ACC112 (cell line): ENCODE data around the gene KLKB1.
"Not testable (repeated sequence)": the region's sequence is repeated elsewhere in the genome, so short reads cannot be mapped to it uniquely, and the experiment has no call there.

Source experiments
- H2AFZ ChIP-seq: fragments of 200-600 bp; sonication (generic); one replicate; pipeline ENCODE4 v1.6.0; 2017; ENCODE audit warnings: antibody characterized with exemption, low read length; ENCODE audit not compliant: unreplicated experiment
- H3K27ac ChIP-seq: fragments of 200-600 bp; sonication (generic); 2 replicates; pipeline ENCODE4 v1.5.1; 2014; ENCODE audit warnings: low read depth, mild to moderate bottlenecking, antibody characterized with exemption, low read length, moderate library complexity
- H3K27me3 ChIP-seq: fragments of 200-600 bp; sonication (generic); 2 replicates; pipeline ENCODE4 v1.6.1; 2014; ENCODE audit warnings: mild to moderate bottlenecking, antibody characterized with exemption, low read length, moderate library complexity, mixed read lengths; ENCODE audit not compliant: insufficient read depth
- H3K36me3 ChIP-seq: fragments of 200-600 bp; sonication (generic); 2 replicates; pipeline ENCODE4 v1.6.1; 2016; ENCODE audit warnings: mild to moderate bottlenecking, antibody characterized with exemption, low read length, moderate library complexity, mixed read lengths; ENCODE audit not compliant: insufficient read depth
- H3K4me1 ChIP-seq: fragments of 200-600 bp; sonication (generic); one replicate; pipeline ENCODE4 v1.6.1; 2016; ENCODE audit warnings: low read length, mixed read lengths; ENCODE audit not compliant: insufficient read depth, unreplicated experiment, control insufficient read depth
- H3K4me3 ChIP-seq: fragments of 200-600 bp; sonication (generic); 2 replicates; pipeline ENCODE4 v1.5.1; 2014; ENCODE audit warnings: mild to moderate bottlenecking, low read depth, low read length
- H3K79me2 ChIP-seq: fragments of 200-600 bp; sonication (generic); one replicate; pipeline ENCODE4 v1.6.0; 2016; ENCODE audit warnings: low read length; ENCODE audit not compliant: control insufficient read depth, unreplicated experiment, insufficient read depth

Gene KLKB1

DNA sequence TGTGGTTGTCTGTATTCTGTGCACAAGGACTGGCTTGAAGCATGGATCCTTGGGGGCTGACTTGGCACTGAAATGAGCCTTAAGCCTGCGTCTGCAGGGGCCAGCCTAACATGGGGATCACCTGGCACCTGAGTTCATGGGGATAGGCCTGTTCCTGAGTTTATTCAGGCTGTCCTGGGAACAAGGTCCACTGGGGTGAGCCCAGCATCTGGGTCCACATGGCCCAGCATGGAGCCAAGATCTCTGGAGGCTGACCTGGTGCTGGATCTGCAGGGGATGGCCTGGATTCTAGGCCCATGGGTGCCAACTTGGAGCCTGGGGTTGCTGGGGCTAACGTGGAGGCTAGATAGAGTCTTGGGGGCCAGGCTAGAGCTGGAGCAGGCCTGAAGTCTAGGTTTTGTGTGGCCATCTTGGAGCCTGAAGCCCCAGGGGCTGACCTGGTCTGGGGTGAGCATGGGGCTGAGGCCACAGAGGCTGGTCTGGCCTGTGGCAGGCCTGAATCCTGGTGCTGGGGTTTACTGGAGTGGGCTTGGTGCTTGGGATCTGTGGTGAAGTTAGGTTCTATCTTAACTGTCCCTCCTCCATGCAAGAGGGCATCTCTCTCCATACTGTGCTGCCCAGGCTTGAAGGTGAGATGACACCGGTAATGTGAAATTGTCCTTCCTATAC lies 652 bp upstream of the KLKB1 start:
- H2AFZ ChIP-seq: no peak overlapping the region
- no peaks in the 10 kb centered on the region for H3K36me3 ChIP-seq
- H3K79me2 ChIP-seq: no peaks in the 10 kb centered on the region
- peaks cover 10% of the 10 kb centered on the region for H3K4me1 ChIP-seq
- no peaks in the 10 kb centered on the region; the same call in 1 of the 2 replicates for H3K27me3 ChIP-seq
- H3K4me3 ChIP-seq: no peak overlapping the region
- no peak overlapping the region for H3K27ac ChIP-seq

- Histone ChIP-seq H3K36me3 (no peaks in the 10 kb centered on the region), H3K4me1 (peaks cover 10% of the 10 kb centered on the region), H3K27me3 (no peaks in the 10 kb centered on the region; the same call in 1 of the 2 replicates), H3K4me3 (peak overlapping the region; percentile 62), H3K27ac (no peak overlapping the region), H2AFZ (peak overlapping the region; percentile 78), H3K79me2 (no peaks in the 10 kb centered on the region)
Observed at GRCh38 chr4:186227744-186228513, 622 bp downstream of the KLKB1 start.

- Histone ChIP-seq H2AFZ (peak overlapping the region; percentile 78), H3K27ac (no peak overlapping the region), H3K27me3 (no peaks in the 10 kb centered on the region), H3K4me3 (peak overlapping the region; percentile 62), H3K36me3 (no peaks in the 10 kb centered on the region), H3K4me1 (peaks cover 10% of the 10 kb centered on the region), H3K79me2 (no peaks in the 10 kb centered on the region)
Observed at GRCh38 chr4:186228514-186228894, 1.2 kb downstream of the KLKB1 start.

DNA sequence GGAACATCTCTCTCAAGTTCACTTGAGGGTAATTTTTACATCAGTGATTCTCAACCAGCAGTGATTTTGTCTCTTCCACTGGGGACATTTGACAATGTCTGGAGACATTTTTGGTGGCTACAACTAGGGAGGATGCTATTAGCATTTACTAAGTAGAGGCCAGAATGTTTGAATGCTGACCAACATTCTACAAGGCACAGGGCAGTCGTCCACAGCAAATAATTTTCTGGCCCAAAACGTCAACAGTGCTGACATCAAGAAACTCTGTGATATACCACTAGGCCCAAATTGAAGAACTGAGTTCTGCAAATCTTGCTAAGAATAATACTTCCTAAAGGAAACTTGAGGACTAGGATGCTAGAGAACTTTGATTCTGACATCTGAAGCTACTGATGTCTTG lies 7.1 kb downstream of the KLKB1 start:
- Histone ChIP-seq H3K4me1 (no peaks in the 10 kb centered on the region), H3K4me3 (no peak overlapping the region), H2AFZ (no peak overlapping the region), H3K27ac (no peak overlapping the region), H3K36me3 (no peaks in the 10 kb centered on the region), H3K79me2 (no peaks in the 10 kb centered on the region), H3K27me3 (no peaks in the 10 kb centered on the region)

DNA sequence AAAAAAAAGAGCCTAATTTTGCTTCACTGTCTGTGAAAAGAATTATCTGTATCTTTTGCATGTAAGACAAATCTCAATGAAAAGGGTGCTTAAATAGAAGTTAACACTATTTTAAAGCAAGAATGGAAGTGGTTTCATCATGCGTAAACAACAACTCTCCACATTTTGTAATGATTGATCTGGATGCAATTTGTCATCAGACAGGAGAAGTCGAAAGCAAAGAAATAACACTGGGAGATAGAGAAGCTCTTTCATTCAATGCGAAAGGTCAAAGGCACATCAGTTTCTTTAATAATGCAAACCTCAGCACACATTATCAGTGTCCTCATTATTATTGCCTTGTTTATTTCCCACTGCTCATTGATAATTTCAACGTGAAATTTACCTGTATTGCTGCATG lies 8.8 kb downstream of the KLKB1 start:
- Histone ChIP-seq H3K4me3 (no peak overlapping the region), H3K79me2 (no peaks in the 10 kb centered on the region), H3K27ac (no peak overlapping the region), H3K4me1 (no peaks in the 10 kb centered on the region), H2AFZ (no peak overlapping the region), H3K36me3 (no peaks in the 10 kb centered on the region), H3K27me3 (no peaks in the 10 kb centered on the region)

DNA sequence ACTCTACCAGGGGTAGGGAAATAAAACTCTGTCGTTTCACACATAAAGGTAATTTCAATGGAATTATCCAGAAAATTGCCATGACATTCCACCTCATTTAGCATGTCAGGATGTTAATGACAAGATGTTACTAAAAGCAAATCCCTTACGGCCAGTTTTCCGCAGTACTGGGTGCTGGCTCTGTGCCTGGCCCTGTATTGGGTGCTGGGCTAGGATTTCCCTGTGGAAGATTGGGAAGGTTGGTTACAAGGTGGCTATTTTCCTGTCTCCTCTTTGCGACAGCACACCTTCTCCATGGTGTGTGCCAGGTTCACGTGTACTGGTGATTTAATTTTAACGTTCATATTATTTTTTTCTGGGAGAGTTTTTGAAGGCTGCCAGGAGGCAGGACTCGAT lies 13.1 kb downstream of the KLKB1 start:
- Histone ChIP-seq H2AFZ (no peak overlapping the region), H3K4me3 (no peak overlapping the region), H3K36me3 (no peaks in the 10 kb centered on the region), H3K4me1 (no peaks in the 10 kb centered on the region), H3K27ac (no peak overlapping the region), H3K27me3 (no peaks in the 10 kb centered on the region), H3K79me2 (no peaks in the 10 kb centered on the region)

DNA sequence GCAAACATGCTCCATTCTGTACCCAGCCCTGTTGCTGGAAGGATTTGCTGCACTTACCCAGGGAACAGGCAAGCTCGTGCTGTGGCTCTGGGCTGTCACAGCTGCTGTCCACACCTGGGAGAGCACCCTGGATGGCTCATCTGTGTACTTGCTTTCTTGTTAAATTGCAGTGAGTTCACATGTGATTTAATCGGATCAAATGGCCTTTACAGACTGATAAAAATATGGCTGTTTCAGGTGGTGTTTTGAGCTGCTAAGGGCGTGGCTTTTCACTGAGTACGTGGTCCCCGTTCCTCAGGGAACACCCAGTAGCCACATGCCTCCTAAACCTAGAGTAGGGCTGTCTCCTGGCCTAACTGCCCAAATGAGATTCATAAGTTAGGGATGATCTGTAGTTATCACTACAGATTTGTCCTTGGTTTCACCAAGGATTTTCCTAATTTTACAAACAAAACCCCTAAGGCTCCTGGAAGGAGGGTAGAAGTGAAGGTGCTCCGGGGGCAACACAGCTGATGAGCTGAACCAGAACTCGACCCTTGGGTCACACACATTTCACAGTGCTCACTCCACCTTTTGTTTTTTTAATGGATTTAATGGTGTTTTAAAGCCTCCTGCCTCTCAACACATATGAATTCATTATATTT lies 13.7 kb downstream of the KLKB1 start:
- Histone ChIP-seq H3K4me1 (no peaks in the 10 kb centered on the region), H3K79me2 (no peaks in the 10 kb centered on the region), H3K4me3 (no peak overlapping the region), H2AFZ (no peak overlapping the region), H3K27ac (no peak overlapping the region), H3K27me3 (no peaks in the 10 kb centered on the region), H3K36me3 (no peaks in the 10 kb centered on the region)

- Histone ChIP-seq H3K4me1 (no peaks in the 10 kb centered on the region), H3K36me3 (no peaks in the 10 kb centered on the region), H3K27ac (no peak overlapping the region), H2AFZ (no peak overlapping the region), H3K79me2 (no peaks in the 10 kb centered on the region), H3K27me3 (no peaks in the 10 kb centered on the region), H3K4me3 (no peak overlapping the region)
Observed at GRCh38 chr4:186241616-186242015, 14.3 kb downstream of the KLKB1 start.

GRCh38 chr4:186242031-186242430 lies 14.7 kb downstream of the KLKB1 start:
- not testable (repeated sequence) for H3K27me3 ChIP-seq, H3K4me1 ChIP-seq, H3K27ac ChIP-seq, H3K36me3 ChIP-seq, H2AFZ ChIP-seq, H3K79me2 ChIP-seq, H3K4me3 ChIP-seq

DNA sequence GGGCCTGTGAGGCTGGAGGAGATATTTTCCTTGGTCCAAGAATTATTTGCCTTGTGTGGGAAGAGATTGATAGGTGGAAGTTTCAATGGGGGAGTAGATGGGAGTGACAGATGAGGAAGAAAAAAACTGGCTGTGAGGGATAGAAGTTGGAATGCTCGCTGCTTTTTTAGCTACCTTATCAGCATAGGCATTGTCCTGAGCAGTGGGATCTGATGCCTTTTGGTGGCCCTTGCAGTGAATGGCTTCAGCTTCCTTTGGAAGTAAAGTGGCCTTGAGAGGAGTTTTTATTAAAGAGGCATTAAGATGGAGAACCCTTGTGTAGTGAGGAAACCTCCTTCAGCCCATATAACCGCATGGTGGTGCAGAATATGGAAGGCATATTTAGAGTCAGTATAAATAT lies 16.0 kb downstream of the KLKB1 start:
- Histone ChIP-seq H3K4me1 (no peaks in the 10 kb centered on the region), H2AFZ (no peak overlapping the region), H3K27me3 (no peaks in the 10 kb centered on the region), H3K79me2 (no peaks in the 10 kb centered on the region), H3K36me3 (no peaks in the 10 kb centered on the region), H3K4me3 (no peak overlapping the region), H3K27ac (no peak overlapping the region)

- H3K4me3 ChIP-seq: no peak overlapping the region
- no peaks in the 10 kb centered on the region for H3K4me1 ChIP-seq
- no peaks in the 10 kb centered on the region for H3K27me3 ChIP-seq
- H3K79me2 ChIP-seq: no peaks in the 10 kb centered on the region
- no peak overlapping the region for H3K27ac ChIP-seq
- H3K36me3 ChIP-seq: no peaks in the 10 kb centered on the region
- H2AFZ ChIP-seq: no peak overlapping the region
Observed at GRCh38 chr4:186244835-186245234, 17.5 kb downstream of the KLKB1 start.
